Spleen (tissue), 11 donors: Measurements from ENCODE around the gene MAP3K10. TPM values are rescaled to one million over a fixed set of nuclear protein-coding genes. Genes with fewer than 3 reads are reported as not detected.

Experiments used
- DNase-seq: peaks from one replicate; pipeline ENCODE4 v3.0.0-alpha.2; 2020
- H3K27ac ChIP-seq, 8 donors: fragments of 200-600 bp; sonication (generic) in 7 of 8; 1 replicate in 4 of 8; 2 replicates in 4 of 8; pipeline versions ENCODE4 v1.5.0 to v1.8.0; 2016 to 2021; ENCODE audit warnings: inconsistent platforms in 4 of 8, mild to moderate bottlenecking in 4 of 8, moderate library complexity in 1 of 8
- H3K27me3 ChIP-seq, 7 donors: fragments of 200-600 bp; sonication (generic) in 6 of 7; replicated peaks in 1 of 7; 1 replicate in 4 of 7; 2 replicates in 3 of 7; pipeline versions ENCODE4 v1.5.0 to v1.8.0; 2016 to 2021; ENCODE audit warnings: inconsistent platforms in 3 of 7, mild to moderate bottlenecking in 1 of 7
- H3K36me3 ChIP-seq, 6 donors: fragments of 200-600 bp; sonication (generic) in 5 of 6; 1 replicate in 4 of 6; 2 replicates in 2 of 6; pipeline versions ENCODE4 v1.5.0 to v1.8.0; 2016 to 2021; ENCODE audit warnings: inconsistent platforms in 2 of 6
- H3K4me1 ChIP-seq, 6 donors: fragments of 200-600 bp; sonication (generic) in 5 of 6; 1 replicate in 3 of 6; 2 replicates in 3 of 6; pipeline versions ENCODE4 v1.5.0 to v1.8.0; 2016 to 2021; ENCODE audit warnings: inconsistent platforms in 3 of 6
- H3K4me3 ChIP-seq, 8 donors: fragments of 200-600 bp; sonication (generic) in 7 of 8; 1 replicate in 4 of 8; 2 replicates in 4 of 8; pipeline versions ENCODE4 v1.5.0 to v1.8.0; 2016 to 2021; ENCODE audit warnings: inconsistent platforms in 4 of 8, mild to moderate bottlenecking in 4 of 8, moderate library complexity in 2 of 8
- H3K9me3 ChIP-seq, 8 donors: fragments of 200-600 bp; sonication (generic) in 7 of 8; 1 replicate in 4 of 8; 2 replicates in 4 of 8; pipeline versions ENCODE4 v1.5.0 to v1.8.0; 2016 to 2021; ENCODE audit warnings: inconsistent platforms in 4 of 8
- POLR2A ChIP-seq, 3 donors: fragments of 450-650 bp; IDR thresholded peaks; one replicate each; pipeline ENCODE4 v1.5.1; 2017; ENCODE audit warnings: antibody characterized with exemption in 3 of 3, mild to moderate bottlenecking in 1 of 3
- POLR2AphosphoS5 ChIP-seq, 3 donors: sonication (generic); formaldehyde crosslinking; IDR thresholded peaks; one replicate each; pipeline ENCODE4 v1.5.1; 2017; ENCODE audit warnings: antibody characterized with exemption in 3 of 3
- WGBS, 5 donors: extraction: QIAGEN DNeasy Blood & Tissue Kit in 3 of 5; methylation state at CpG; one replicate each; pipeline versions ENCODE4 v1.1.5 to v1.1.7; 2013 to 2018; 5-methylcytosine and 5-hydroxymethylcytosine counted together
- intact Hi-C: fragments of 100-400 bp; cut with DNase I; formaldehyde crosslinking; loops from one replicate; pipeline ENCODE4 v1.15.0; 2023; ENCODE audit warnings: low total_unique reads
- polyA plus RNA-seq, 3 donors: library from polyadenylated mRNA; stranded (reverse); fragments of 200-250 nt; gene quantifications; one replicate each; pipeline ENCODE4 v1.2.1, GENCODE V29; 2013
- total RNA-seq, 7 donors: library from RNA; depleted of rRNA in 3 of 7; stranded (reverse); fragments of >200 nt in 3 of 7; fragmentation: NEBNext Ultra II Directional in 4 of 7; extraction: Animal tissue kit (Norgen Biotek cat#: 25700) in 4 of 7; gene quantifications; one replicate each; pipeline versions ENCODE4 v1.1.0 to v1.2.1, GENCODE V29; 2016 to 2021
- TF ChIP-seq, protein P1 (sequence below), 11 experiments: fragments of 200-600 bp in 7 of 11; fragments of 450-650 bp in 4 of 11; sonication (generic) in 4 of 11; IDR thresholded peaks in 8 of 11; conservative IDR thresholded peaks in 3 of 11; 1 replicate in 7 of 11; 2 replicates in 4 of 11; pipeline versions ENCODE4 v1.4.0 to v1.8.0; 2016 to 2021; ENCODE audit warnings: antibody characterized with exemption in 11 of 11, inconsistent platforms in 4 of 11, mild to moderate bottlenecking in 1 of 11
- donor health status: healthy with polysubstance abuse.
- donor health status: DM: no; HTN: no; CAD: no; lungs with moderate emphysema.
- donor health status: DM: no; HTN: no; CAD: no.
- donor health status: Bipolar disorder and iron deficiency.
- donor health status: healthy.
- donor health status: DM: no; HTN: no; CAD: no.
- donor health status: DM: yes; HTN: yes; CAD: no.

Gene MAP3K10
- total and polyA plus RNA-seq, 10 donors, result 4.3 to 25.6 (median 17.4) TPM

- H3K4me3 ChIP-seq, result no peak overlapping the region
- H3K9me3 ChIP-seq, result peaks cover 0 to 5% (median 2%) of the 10 kb centered on the region in 8 donors
- H3K27me3 ChIP-seq, result peaks cover 10 to 97% (median 58%) of the 10 kb centered on the region in 7 donors
- WGBS, 5 donors, result 45 to 64% (median 61%) methylated on average over 41 of the region's 41 CpGs
- TF ChIP-seq, protein P1, sequence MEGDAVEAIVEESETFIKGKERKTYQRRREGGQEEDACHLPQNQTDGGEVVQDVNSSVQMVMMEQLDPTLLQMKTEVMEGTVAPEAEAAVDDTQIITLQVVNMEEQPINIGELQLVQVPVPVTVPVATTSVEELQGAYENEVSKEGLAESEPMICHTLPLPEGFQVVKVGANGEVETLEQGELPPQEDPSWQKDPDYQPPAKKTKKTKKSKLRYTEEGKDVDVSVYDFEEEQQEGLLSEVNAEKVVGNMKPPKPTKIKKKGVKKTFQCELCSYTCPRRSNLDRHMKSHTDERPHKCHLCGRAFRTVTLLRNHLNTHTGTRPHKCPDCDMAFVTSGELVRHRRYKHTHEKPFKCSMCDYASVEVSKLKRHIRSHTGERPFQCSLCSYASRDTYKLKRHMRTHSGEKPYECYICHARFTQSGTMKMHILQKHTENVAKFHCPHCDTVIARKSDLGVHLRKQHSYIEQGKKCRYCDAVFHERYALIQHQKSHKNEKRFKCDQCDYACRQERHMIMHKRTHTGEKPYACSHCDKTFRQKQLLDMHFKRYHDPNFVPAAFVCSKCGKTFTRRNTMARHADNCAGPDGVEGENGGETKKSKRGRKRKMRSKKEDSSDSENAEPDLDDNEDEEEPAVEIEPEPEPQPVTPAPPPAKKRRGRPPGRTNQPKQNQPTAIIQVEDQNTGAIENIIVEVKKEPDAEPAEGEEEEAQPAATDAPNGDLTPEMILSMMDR (IDR thresholded peaks at IDR 0.05 in 8 of 11, conservative IDR thresholded peaks at IDR 0.05 in 3 of 11), result peak; percentile 70 to 97 (median 86)
- TF ChIP-seq POLR2A (IDR thresholded peaks at IDR 0.05), result no peak
- no peak overlapping the region for H3K27ac ChIP-seq
- H3K4me1 ChIP-seq, result peaks cover 6 to 51% (median 31%) of the 10 kb centered on the region in 6 donors
- DNase-seq, result no peak
- intact Hi-C loops, result no loop called here
- no peaks in the 10 kb centered on the region for H3K36me3 ChIP-seq
Measured at GRCh38 chr19:40221858-40222619, 30.8 kb downstream of the MAP3K10 start.

DNA sequence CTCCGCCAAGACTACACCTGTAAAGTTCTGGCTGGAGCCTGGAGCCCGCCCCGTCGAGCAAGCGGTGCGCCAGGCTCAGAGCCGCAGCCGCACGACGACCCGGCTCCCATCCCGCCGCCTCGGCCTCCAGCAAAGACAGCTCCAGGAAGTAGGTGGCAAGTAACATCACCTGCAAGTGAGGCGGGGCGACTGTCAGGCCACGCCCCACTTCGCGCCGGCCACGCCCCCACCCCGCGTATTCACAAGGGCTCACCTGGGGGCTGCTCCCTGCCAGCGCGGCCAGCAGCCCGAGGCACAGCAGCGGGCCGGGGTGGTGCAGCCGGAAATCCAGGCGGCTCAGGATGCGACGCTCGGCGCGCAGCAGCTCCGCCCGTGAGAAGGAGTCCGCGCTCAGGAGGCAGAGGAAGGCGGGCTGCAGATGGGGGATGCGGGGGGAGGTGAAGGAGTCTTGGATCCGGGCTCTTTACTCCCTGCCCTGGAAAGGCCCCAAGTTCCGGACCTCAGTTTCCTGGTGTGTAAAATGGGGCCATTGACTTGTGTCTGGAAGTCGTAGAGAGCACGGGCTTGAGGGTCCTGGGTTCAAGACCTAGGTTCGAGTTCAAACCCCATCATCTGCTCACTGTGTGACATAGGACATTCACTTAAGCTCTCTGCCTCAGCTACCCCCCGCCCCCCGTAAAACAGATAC is 32.1 kb downstream of the MAP3K10 start:
- intact Hi-C loops, result no loop called here
- peaks cover 6 to 38% (median 21%) of the 10 kb centered on the region in 6 donors for H3K4me1 ChIP-seq

DNA sequence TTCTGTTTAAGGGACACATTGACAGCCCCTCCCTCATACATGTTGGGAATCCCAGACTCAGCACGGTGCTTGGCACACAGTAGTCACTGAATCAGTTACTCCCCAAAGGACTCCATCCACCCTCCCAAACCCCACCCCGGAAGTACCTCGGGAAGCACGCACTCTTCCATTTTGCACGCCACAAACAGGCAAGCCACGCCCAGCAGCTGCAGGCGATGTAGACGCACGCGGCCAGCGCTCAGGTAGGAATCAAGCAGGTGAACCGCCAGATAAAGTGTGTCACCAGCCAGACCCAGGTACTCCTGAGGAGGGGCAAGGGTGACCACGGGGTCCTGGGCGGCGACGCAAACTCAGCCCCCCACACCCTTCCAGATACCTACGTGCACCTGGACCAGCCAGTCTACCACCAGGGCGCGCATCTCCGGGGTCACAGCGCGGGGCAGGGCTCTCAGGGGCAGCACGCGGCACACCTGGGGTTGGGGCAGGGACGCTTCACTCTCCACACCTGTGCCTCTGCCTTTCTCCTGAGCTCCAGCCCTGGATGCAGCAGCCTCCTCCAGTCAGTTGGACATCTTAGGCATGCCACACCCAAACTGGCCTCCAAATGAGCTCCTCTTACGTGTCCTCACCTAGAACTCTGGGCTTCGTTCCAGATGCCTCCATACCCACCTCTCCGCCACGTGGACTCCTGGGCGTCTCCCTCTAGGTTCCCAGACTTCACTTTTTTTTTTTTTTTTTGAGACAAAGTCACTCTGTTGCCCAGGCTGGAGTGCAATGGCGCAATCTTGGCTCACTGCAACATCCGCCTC is 33.3 kb downstream of the MAP3K10 start:
- intact Hi-C loops, result no loop called here

More for the DNA sequence above, 32.1 kb downstream of the MAP3K10 start:
- TF ChIP-seq POLR2A (IDR thresholded peaks at IDR 0.05) (no peak), POLR2AphosphoS5 (IDR thresholded peaks at IDR 0.05) (peak in 1 of 3 donors; percentile 46)
- TF ChIP-seq, protein P1 (IDR thresholded peaks at IDR 0.05 in 8 of 11, conservative IDR thresholded peaks at IDR 0.05 in 3 of 11), result no peak
- Histone ChIP-seq H3K27me3 (peaks cover 4 to 94% (median 48%) of the 10 kb centered on the region in 7 donors), H3K27ac (no peak overlapping the region), H3K4me3 (peak overlapping the region in 1 of 8 donors; percentile 41), H3K36me3 (no peaks in the 10 kb centered on the region), H3K9me3 (peaks cover 0 to 5% (median 2%) of the 10 kb centered on the region in 8 donors)
- 25 to 34% (median 29%) methylated on average over 20 to 48 of the region's 48 CpGs for WGBS, 5 donors
- DNase-seq, result no peak

More for the DNA sequence above, 33.3 kb downstream of the MAP3K10 start:
- H3K4me1 ChIP-seq, result peaks cover 6 to 38% (median 21%) of the 10 kb centered on the region in 6 donors
- H3K4me3 ChIP-seq, result no peak overlapping the region
- TF ChIP-seq, protein P1 (IDR thresholded peaks at IDR 0.05 in 8 of 11, conservative IDR thresholded peaks at IDR 0.05 in 3 of 11), result no peak
- no peak for TF ChIP-seq POLR2AphosphoS5 (IDR thresholded peaks at IDR 0.05)
- TF ChIP-seq POLR2A (IDR thresholded peaks at IDR 0.05), result no peak
- peaks cover 0 to 5% (median 2%) of the 10 kb centered on the region in 8 donors for H3K9me3 ChIP-seq
- no peaks in the 10 kb centered on the region for H3K36me3 ChIP-seq
- 82 to 85% (median 84%) methylated on average over 19 to 32 of the region's 32 CpGs for WGBS, 5 donors
- H3K27me3 ChIP-seq, result peaks cover 4 to 81% (median 39%) of the 10 kb centered on the region in 7 donors
- no peak for DNase-seq
- H3K27ac ChIP-seq, result no peak overlapping the region
